RWPE1 (cell line): ENCODE data around the gene NTN1.
A peak's percentile ranks its signal among the peaks of the same experiment; 100 is the strongest.
"Not testable (repeated sequence)": the region's sequence is repeated elsewhere in the genome, so short reads cannot be mapped to it uniquely, and the experiment has no call there.

Experiments
- CTCF ChIA-PET: fragments of 350-600 bp; sonication (Branson Sonifier 250); formaldehyde crosslinking; extraction: SDS; loops from one replicate; lab custom pipeline; 2021; lab: Yijun Ruan, JAX
- POLR2A ChIA-PET: fragments of 400-600 bp; formaldehyde crosslinking; extraction: SDS; loops from one replicate; lab custom pipeline; 2020; ENCODE audit warnings: antibody characterized with exemption; ENCODE audit not compliant: low non-redundant PET; lab: Yijun Ruan, JAX
- DNase-seq: peaks from one replicate; pipeline ENCODE4 v3.0.0; 2012; ENCODE audit warnings: low spot score
- H3K27ac ChIP-seq: fragments of 450-650 bp; 2 replicates; pipeline ENCODE4 v1.5.1; 2017
- TF ChIP-seq, protein P1 (sequence below): fragments of 450-650 bp; conservative IDR thresholded peaks from 2 replicates; pipeline ENCODE4 v1.5.1; 2017; ENCODE audit warnings: low read depth, mild to moderate bottlenecking

The NTN1 gene

DNA sequence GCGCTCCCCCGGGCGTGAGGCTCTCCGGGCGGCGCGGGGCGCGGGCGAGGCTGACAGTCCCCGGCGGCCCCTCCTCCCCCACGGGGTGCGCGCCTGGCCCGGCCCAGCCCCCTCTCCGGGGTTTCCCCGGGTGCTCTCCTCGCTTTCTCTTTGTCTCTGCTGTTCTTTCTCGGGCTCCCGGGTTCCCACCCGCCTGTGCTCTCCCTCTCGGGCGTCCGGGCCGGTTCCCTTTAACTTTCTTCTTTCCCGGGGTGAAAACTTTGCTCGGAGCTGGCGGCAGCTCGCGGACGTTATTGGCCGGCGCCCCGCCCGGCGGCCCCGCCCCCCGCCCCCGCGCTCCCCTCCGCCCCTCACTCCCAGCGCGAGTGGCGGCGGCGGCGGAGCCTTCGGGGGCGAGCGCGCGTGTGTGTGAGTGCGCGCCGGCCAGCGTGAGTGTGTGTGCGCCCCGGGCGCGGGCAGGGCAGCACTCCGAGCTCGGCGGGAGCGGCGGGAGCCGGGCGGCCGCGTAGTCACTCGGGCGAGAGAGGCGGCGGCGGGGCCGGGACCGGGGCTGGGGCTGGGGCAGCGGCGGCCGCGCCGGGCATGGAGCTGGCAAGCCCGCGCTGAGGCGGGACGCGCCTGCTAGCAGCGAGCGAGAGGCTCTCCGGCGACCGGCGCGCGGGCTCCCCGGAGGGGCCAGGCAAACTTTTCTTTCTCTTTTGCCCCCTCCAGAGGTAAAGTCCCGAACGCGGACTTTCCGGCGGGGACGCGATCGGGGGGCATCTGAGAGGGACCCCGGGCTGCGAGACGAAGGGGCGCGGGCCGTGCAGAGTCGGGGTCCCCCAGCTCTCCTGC, at the start of gene NTN1:
Gene NTN1, plus strand, starts transcription at position 353 of the 834 bp plus-strand sequence. CDS start 864 bp downstream, outside the sequence.
- ChIA-PET POLR2A (interaction anchor here (0.8 kb wide), 1 partner anchor 42 kb away, joined by 3 read pairs; no protein-coding TSS in a partner anchor), CTCF (interaction anchor here (0.6 kb wide), 1 partner anchor 707 kb away, joined by 3 read pairs; no protein-coding TSS in a partner anchor)
- DNase-seq, result peak; percentile 54
- TF ChIP-seq, protein P1, sequence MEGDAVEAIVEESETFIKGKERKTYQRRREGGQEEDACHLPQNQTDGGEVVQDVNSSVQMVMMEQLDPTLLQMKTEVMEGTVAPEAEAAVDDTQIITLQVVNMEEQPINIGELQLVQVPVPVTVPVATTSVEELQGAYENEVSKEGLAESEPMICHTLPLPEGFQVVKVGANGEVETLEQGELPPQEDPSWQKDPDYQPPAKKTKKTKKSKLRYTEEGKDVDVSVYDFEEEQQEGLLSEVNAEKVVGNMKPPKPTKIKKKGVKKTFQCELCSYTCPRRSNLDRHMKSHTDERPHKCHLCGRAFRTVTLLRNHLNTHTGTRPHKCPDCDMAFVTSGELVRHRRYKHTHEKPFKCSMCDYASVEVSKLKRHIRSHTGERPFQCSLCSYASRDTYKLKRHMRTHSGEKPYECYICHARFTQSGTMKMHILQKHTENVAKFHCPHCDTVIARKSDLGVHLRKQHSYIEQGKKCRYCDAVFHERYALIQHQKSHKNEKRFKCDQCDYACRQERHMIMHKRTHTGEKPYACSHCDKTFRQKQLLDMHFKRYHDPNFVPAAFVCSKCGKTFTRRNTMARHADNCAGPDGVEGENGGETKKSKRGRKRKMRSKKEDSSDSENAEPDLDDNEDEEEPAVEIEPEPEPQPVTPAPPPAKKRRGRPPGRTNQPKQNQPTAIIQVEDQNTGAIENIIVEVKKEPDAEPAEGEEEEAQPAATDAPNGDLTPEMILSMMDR, result no peak
- H3K27ac ChIP-seq, result peak within 1 kb of the TSS; percentile 53; the same call in 1 of the 2 replicates

DNA sequence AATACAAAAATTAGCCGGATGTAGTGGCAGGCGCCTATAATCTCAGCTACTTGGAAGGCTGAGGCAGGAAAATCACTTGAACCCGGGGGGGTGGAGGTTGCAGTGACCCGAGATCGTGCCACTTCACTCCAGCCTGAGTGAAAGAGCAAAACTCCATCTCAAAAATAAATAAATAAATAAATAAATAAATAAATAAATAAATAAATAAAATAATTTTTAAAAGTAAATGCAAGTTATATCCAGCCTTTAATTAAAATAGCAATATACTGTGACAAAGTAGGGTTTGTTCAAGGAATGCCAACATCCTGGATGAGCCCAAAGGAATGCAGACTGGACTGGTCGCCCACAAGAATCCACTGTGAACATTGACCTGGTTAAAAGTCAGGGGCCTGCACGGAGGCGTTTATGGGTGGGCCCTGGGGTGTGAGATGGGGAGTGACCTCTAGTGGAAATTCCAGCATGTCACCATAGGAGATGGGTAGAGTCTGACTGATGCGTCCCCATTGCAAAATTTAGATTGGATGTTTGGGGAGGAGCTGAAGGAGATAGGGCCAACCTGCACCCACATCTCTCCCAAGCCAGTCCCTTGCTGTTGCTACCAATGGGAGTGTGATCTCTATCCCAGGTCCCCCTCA, 46.1 kb upstream of the NTN1 start:
- CTCF ChIA-PET, result interaction anchor here (0.5 to 0.7 kb wide), 2 partner anchors 80 to 129 kb away, joined by 3 to 4 read pairs; no protein-coding TSS in a partner anchor
- no peak for DNase-seq
- H3K27ac ChIP-seq, result no peak overlapping the region
- POLR2A ChIA-PET, result no interaction called here
- TF ChIP-seq, protein P1, result no peak

DNA sequence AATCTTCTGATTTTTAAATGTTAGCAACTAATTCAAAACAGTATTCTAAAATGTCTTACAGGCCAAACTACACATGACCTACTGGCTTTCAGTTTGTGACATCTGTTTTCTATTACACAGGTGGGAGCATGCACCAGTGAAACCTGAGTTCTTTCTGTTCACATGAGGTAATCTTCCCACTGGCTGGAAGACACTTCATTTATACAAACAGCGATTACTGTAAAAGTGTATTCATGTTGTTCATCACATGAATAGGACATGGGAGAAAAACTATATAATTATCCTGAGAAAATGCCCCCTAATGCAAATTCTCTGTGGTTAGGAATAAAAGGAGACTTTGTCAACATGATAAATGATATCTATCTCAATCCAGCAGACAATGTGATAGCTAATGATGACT, 44.7 kb upstream of the NTN1 start:
- no peak overlapping the region for H3K27ac ChIP-seq
- ChIA-PET POLR2A (no interaction called here), CTCF (no interaction called here)
- DNase-seq, result no peak
- TF ChIP-seq, protein P1, result no peak

DNA sequence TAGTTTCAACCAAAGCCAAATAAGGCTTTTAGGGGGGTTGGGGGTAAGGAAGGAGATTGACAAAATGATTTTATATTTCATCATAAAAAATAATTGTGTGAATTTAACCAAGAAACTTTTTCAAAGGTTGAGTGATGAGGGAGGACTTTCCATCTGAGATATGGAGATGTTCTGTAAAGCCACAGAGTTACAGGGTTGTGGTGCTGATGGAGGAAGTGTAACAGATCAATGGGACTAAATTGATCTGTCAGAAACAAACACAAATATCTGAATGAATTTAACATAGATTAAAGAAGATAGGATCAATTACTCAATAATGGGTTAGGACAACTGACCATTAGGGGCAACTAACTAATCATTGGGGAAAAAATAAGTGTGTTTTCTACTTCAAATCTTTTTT, 41.6 kb upstream of the NTN1 start:
- ChIA-PET CTCF (interaction anchor here (0.7 kb wide), 1 partner anchor 421 kb away, joined by 5 read pairs; no protein-coding TSS in a partner anchor), POLR2A (interaction anchor here (0.7 kb wide), 1 partner anchor 764 kb away, joined by 7 read pairs; no protein-coding TSS in a partner anchor)
- TF ChIP-seq, protein P1, result no peak
- no peak for DNase-seq
- H3K27ac ChIP-seq, result no peak overlapping the region

DNA sequence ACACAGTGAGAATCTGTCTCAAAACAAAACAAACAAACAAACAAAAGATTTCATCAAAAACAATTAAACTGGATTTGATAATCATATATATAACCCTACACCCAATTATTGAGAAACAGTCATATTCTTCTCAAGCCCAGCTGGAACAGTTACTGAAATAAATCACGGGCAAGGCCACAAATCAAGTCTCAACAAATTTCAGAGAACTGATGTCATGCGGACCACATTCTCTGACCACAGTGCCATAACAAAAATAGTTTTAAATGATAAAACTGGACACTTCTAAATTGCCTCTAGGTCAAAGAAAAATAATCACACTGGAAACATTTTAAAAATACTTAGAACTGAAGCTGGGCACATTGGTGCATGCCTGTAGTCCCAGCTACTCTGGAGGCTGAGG, 39.9 kb upstream of the NTN1 start:
- DNase-seq, result no peak
- POLR2A ChIA-PET, result no interaction called here
- CTCF ChIA-PET, result no interaction called here
- no peak overlapping the region for H3K27ac ChIP-seq
- TF ChIP-seq, protein P1, result no peak

DNA sequence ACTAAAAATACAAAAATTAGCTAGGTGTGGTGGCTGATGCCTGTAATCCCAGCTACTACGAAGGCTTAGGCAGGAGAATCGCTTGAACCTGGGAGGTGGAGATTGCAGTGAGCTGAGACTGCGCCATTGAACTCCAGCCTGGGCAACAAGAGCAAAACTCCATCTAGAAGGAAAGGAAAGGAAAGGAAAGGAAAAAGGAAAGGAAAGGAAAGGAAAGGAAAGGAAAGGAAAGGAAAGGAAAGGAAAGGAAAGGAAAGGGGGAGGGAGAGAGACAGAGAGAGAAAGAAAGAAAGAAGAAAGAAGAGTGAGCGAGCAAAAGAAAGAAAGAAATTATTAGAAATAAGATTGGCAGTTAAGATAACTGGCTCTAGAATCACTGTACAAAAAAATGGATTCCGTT, 37.1 kb upstream of the NTN1 start:
- POLR2A ChIA-PET, H3K27ac ChIP-seq, DNase-seq: not testable (repeated sequence)
- CTCF ChIA-PET, result interaction anchor here (0.6 kb wide), 2 partner anchors 308 to 361 kb away, joined by 3 to 4 read pairs; no protein-coding TSS in a partner anchor
